Progenitor cell of endocrine pancreas (in vitro differentiated cells): ENCODE data around the gene CGB2. TPM values are rescaled to one million over a fixed set of nuclear protein-coding genes. Genes with fewer than 3 reads are reported as not detected.
A peak's percentile ranks its signal among the peaks of the same experiment; 100 is the strongest.

Experiments used
- DNase-seq: peaks from one replicate; pipeline ENCODE4 v3.0.0; 2021; ENCODE audit warnings: low spot score; ENCODE audit not compliant: unreplicated experiment
- H3K27ac Mint-ChIP-seq: 2 replicates; pipeline ENCODE4 v1.8.0; 2021; ENCODE audit warnings: mild to moderate bottlenecking, moderate library complexity, mixed read lengths
- H3K27me3 Mint-ChIP-seq: 2 replicates; pipeline ENCODE4 v1.8.0; 2021; ENCODE audit warnings: mixed read lengths
- H3K36me3 Mint-ChIP-seq: 2 replicates; pipeline ENCODE4 v1.8.0; 2022; ENCODE audit warnings: mixed read lengths; ENCODE audit not compliant: insufficient read depth
- H3K4me1 Mint-ChIP-seq: 2 replicates; pipeline ENCODE4 v1.8.0; 2021; ENCODE audit warnings: low read depth, mixed read lengths
- H3K4me3 Mint-ChIP-seq: 2 replicates; pipeline ENCODE4 v1.8.0; 2021; ENCODE audit warnings: low read depth, mild to moderate bottlenecking, moderate library complexity, mixed read lengths
- H3K9me3 Mint-ChIP-seq: 2 replicates; pipeline ENCODE4 v1.8.0; 2021; ENCODE audit warnings: low read depth, mixed read lengths
- total RNA-seq: library from RNA; stranded (reverse); gene quantifications from 2 replicates; pipeline ENCODE4 v1.2.1, GENCODE V29; 2021
- TF ChIP-seq, protein P1 (sequence below): fragments of 200-600 bp; sonication (generic); IDR thresholded peaks from one replicate; pipeline ENCODE4 v1.5.0; 2021; ENCODE audit warnings: antibody characterized with exemption, mild to moderate bottlenecking; ENCODE audit not compliant: unreplicated experiment

The CGB2 gene
- total RNA-seq, 1 donor from 2014 or later = not detected

DNA sequence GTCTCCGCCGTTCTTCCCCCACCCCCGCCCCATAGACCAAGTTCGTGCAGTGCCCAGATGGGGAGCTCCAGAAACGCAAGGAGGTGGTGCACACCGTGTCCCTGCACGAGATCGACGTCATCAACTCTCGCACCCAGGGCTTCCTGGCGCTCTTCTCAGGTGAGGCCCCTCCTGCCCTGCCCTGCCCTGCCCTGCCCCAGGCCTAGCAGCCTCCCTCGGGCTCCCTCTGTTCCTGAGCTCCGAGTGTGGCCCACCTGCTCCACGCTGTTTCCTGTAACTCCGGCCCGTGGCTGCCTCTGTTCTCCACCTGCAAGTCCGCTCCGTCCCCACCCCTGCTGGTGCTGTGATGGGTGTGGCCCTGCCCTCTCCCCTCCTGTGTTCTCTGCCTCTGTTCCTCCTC is 21.2 kb upstream of the CGB2 start:
- H3K4me1 Mint-ChIP-seq = no peaks in the 10 kb centered on the region
- no peaks in the 10 kb centered on the region for H3K9me3 Mint-ChIP-seq
- no peak overlapping the region for H3K4me3 Mint-ChIP-seq
- no peaks in the 10 kb centered on the region for H3K27me3 Mint-ChIP-seq
- H3K27ac Mint-ChIP-seq = peak overlapping the region; percentile 65
- TF ChIP-seq, protein P1, sequence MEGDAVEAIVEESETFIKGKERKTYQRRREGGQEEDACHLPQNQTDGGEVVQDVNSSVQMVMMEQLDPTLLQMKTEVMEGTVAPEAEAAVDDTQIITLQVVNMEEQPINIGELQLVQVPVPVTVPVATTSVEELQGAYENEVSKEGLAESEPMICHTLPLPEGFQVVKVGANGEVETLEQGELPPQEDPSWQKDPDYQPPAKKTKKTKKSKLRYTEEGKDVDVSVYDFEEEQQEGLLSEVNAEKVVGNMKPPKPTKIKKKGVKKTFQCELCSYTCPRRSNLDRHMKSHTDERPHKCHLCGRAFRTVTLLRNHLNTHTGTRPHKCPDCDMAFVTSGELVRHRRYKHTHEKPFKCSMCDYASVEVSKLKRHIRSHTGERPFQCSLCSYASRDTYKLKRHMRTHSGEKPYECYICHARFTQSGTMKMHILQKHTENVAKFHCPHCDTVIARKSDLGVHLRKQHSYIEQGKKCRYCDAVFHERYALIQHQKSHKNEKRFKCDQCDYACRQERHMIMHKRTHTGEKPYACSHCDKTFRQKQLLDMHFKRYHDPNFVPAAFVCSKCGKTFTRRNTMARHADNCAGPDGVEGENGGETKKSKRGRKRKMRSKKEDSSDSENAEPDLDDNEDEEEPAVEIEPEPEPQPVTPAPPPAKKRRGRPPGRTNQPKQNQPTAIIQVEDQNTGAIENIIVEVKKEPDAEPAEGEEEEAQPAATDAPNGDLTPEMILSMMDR = no peak
- no peak for DNase-seq
- peaks cover 13% of the 10 kb centered on the region for H3K36me3 Mint-ChIP-seq

- TF ChIP-seq, protein P1 = no peak
- no peak overlapping the region for H3K27ac Mint-ChIP-seq
- H3K4me3 Mint-ChIP-seq = no peak overlapping the region
- H3K4me1 Mint-ChIP-seq = no peaks in the 10 kb centered on the region
- no peaks in the 10 kb centered on the region for H3K9me3 Mint-ChIP-seq
- DNase-seq = no peak
- H3K36me3 Mint-ChIP-seq = peaks cover 18% of the 10 kb centered on the region
- H3K27me3 Mint-ChIP-seq = no peaks in the 10 kb centered on the region
Measured at GRCh38 chr19:49011194-49011593, 20.5 kb upstream of the CGB2 start.

- no peak overlapping the region for H3K27ac Mint-ChIP-seq
- DNase-seq = no peak
- TF ChIP-seq, protein P1 = no peak
Measured at GRCh38 chr19:49014123-49014869, 17.4 kb upstream of the CGB2 start.

DNA sequence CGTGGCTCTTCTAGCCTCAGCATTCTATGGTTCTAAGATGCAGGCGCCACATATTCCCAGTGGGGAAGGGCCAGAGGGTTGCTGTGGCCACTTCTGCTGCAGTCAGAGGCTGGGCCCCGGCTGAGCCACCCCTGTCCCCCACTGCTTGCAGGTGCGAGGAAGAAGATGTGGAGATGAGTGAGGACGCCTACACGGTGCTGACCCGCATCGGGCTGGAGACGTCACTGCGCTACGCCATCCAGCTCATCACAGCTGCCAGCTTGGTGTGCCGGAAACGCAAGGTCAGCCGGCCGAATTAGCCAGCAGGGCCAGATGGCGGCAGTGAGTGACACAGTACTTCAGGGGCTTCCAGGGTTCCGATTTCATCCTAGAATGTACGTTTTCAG is 16.8 kb upstream of the CGB2 start:
- no peaks in the 10 kb centered on the region for H3K9me3 Mint-ChIP-seq
- H3K4me3 Mint-ChIP-seq = no peak overlapping the region
- H3K4me1 Mint-ChIP-seq = peaks cover 3% of the 10 kb centered on the region
- H3K36me3 Mint-ChIP-seq = peaks cover 15% of the 10 kb centered on the region
- no peak for DNase-seq
- no peak overlapping the region for H3K27ac Mint-ChIP-seq
- TF ChIP-seq, protein P1 = no peak
- peaks cover 19% of the 10 kb centered on the region for H3K27me3 Mint-ChIP-seq

More at GRCh38 chr19:49014123-49014869, 17.4 kb upstream of the CGB2 start:
- H3K9me3 Mint-ChIP-seq = no peaks in the 10 kb centered on the region
- peaks cover 3% of the 10 kb centered on the region for H3K4me1 Mint-ChIP-seq
- H3K27me3 Mint-ChIP-seq = peaks cover 15% of the 10 kb centered on the region
- peaks cover 15% of the 10 kb centered on the region for H3K36me3 Mint-ChIP-seq
- no peak overlapping the region for H3K4me3 Mint-ChIP-seq

DNA sequence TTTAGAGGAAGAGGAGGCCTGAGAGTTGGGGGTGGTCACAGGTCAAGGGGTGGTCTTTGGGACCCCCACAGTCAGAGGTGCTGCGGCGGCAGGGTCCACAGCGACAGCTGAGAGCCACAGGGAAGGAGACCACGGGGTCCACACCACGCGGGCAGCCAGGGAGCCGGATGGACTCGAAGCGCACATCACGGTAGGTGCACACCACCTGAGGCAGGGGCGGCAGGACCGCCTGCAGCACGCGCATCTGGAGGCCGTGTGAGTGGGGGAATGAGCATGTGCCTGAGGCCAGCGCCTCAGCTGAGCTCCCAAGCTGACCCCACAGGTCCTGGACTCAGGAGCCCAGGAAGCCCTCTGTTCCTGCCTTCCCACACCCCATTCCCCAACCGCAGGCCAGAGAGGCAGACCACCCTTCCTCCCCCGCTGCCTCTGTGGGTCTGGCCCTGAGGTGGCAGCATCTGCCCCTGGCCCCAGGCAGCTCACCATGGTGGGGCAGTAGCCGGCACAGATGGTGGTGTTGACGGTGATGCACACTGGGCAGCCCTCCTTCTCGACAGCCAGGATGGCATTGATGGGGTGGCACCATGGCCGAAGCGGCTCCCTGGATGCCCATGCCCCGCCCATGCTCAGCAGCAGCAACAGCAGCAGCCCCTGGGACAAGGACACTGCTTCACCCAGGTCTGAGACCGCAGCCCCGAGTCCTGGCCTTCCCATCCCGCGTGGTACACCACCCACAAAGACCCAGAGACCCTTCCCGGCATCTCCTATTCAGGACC is 15.4 kb upstream of the CGB2 start:
- DNase-seq = no peak
- TF ChIP-seq, protein P1 = no peak
- H3K27ac Mint-ChIP-seq = no peak overlapping the region
- H3K9me3 Mint-ChIP-seq = no peaks in the 10 kb centered on the region
- peaks cover 3% of the 10 kb centered on the region for H3K4me1 Mint-ChIP-seq
- H3K36me3 Mint-ChIP-seq = peaks cover 13% of the 10 kb centered on the region
- H3K4me3 Mint-ChIP-seq = no peak overlapping the region
- H3K27me3 Mint-ChIP-seq = peaks cover 33% of the 10 kb centered on the region
